B cell (primary cell): ENCODE results near the gene PPP2R5C. TPM values are rescaled to one million over a fixed set of nuclear protein-coding genes. Genes with fewer than 3 reads are reported as not detected.

Source experiments
- ATAC-seq: fragments of 200-7000 bp; cut with Tn5 transposase; one replicate; pipeline ENCODE4 v1.10.0; 2021; ENCODE audit warnings: low read depth, mild to moderate bottlenecking, moderate number of reproducible peaks, moderate library complexity
- CTCF ChIA-PET: fragments of 350-600 bp; sonication (Branson Sonifier 250); formaldehyde crosslinking; loops from one replicate; lab custom pipeline; 2021; ENCODE audit warnings: antibody characterized with exemption, inconsistent platforms; lab: Charles Lee
- POLR2A ChIA-PET: fragments of 350-600 bp; sonication (Branson Sonifier 250); formaldehyde crosslinking; loops from one replicate; lab custom pipeline; 2021; ENCODE audit warnings: antibody characterized with exemption; lab: Charles Lee
- DNase-seq: peaks from one replicate; pipeline ENCODE4 v3.0.0; 2013
- H2AFZ ChIP-seq: 2 replicates; pipeline ENCODE4 v1.6.1; 2012; ENCODE audit warnings: mild to moderate bottlenecking, low read depth, low read length; ENCODE audit not compliant: insufficient read depth, poor library complexity, severe bottlenecking
- H3K27ac ChIP-seq, 2 donors: 1 replicate in 1 of 2; 2 replicates in 1 of 2; pipeline ENCODE4 v1.5.1; 2012 to 2013; ENCODE audit warnings: low read length in 2 of 2, mild to moderate bottlenecking in 2 of 2, moderate library complexity in 1 of 2
- H3K27me3 ChIP-seq, 4 experiments: fragments of 200-600 bp in 1 of 4; sonication (generic) in 1 of 4; replicated peaks in 1 of 4; 1 replicate in 2 of 4; 2 replicates in 2 of 4; pipeline versions ENCODE4 v1.6.1 to v1.7.0; 2013 to 2016; ENCODE audit warnings: low read length in 3 of 4, mild to moderate bottlenecking in 2 of 4, mixed read lengths in 1 of 4, moderate library complexity in 1 of 4; ENCODE audit not compliant: insufficient read depth in 4 of 4, control insufficient read depth in 3 of 4; ENCODE audit errors: control extremely low read depth in 1 of 4
- H3K36me3 ChIP-seq, 2 experiments: replicated peaks in 1 of 2; 1 replicate in 1 of 2; 2 replicates in 1 of 2; pipeline versions ENCODE4 v1.6.1 to v1.7.1; 2013; ENCODE audit warnings: low read length in 1 of 2; ENCODE audit not compliant: insufficient read depth in 2 of 2, control insufficient read depth in 1 of 2; ENCODE audit errors: control extremely low read depth in 1 of 2, extremely low read depth in 1 of 2
- H3K4me1 ChIP-seq, 2 donors: fragments of 200-600 bp in 1 of 2; sonication (generic) in 1 of 2; 1 replicate in 1 of 2; 2 replicates in 1 of 2; pipeline versions ENCODE4 v1.5.1 to v1.6.1; 2013 to 2017; ENCODE audit warnings: low read length in 2 of 2; ENCODE audit not compliant: control insufficient read depth in 2 of 2, insufficient read depth in 2 of 2
- H3K4me2 ChIP-seq: replicated peaks from 2 replicates; pipeline ENCODE3; 2012; ENCODE audit warnings: mild to moderate bottlenecking, low read depth, low read length; ENCODE audit not compliant: poor library complexity, severe bottlenecking
- H3K4me3 ChIP-seq, 5 experiments: fragments of 200-600 bp in 1 of 5; sonication (generic) in 1 of 5; 1 replicate in 3 of 5; 2 replicates in 2 of 5; pipeline versions ENCODE4 v1.5.1 to v1.7.0; 2011 to 2016; ENCODE audit warnings: low read length in 4 of 5, mild to moderate bottlenecking in 4 of 5, low read depth in 2 of 5, control low read depth in 1 of 5, moderate library complexity in 1 of 5; ENCODE audit not compliant: insufficient read depth in 1 of 5; ENCODE audit errors: control extremely low read depth in 1 of 5, extremely low read depth in 1 of 5
- H3K79me2 ChIP-seq: fragments of 200-600 bp; sonication (generic); one replicate; pipeline ENCODE4 v1.6.0; 2016; ENCODE audit warnings: low read length; ENCODE audit not compliant: control insufficient read depth, insufficient read depth
- H3K9ac ChIP-seq: fragments of 200-600 bp; sonication (generic); 2 replicates; pipeline ENCODE4 v1.6.1; 2017; ENCODE audit warnings: mild to moderate bottlenecking, low read length, moderate library complexity
- H3K9me3 ChIP-seq, 3 donors: one replicate each; pipeline versions ENCODE4 v1.6.1 to v1.7.1; 2013; ENCODE audit warnings: low read length in 2 of 3; ENCODE audit not compliant: control insufficient read depth in 2 of 3, insufficient read depth in 1 of 3; ENCODE audit errors: control extremely low read depth in 1 of 3
- H4K20me1 ChIP-seq: 2 replicates; pipeline ENCODE4 v1.6.0; 2012; ENCODE audit warnings: mild to moderate bottlenecking, low read length; ENCODE audit not compliant: insufficient read depth, control insufficient read depth, poor library complexity, severe bottlenecking
- H3K27ac Mint-ChIP-seq: one replicate; pipeline ENCODE4 v1.8.0; 2021; ENCODE audit warnings: mixed read lengths
- H3K27me3 Mint-ChIP-seq: one replicate; pipeline ENCODE4 v1.8.0; 2021; ENCODE audit warnings: mixed read lengths
- H3K4me1 Mint-ChIP-seq: one replicate; pipeline ENCODE4 v1.8.0; 2021; ENCODE audit warnings: mixed read lengths
- H3K4me3 Mint-ChIP-seq: one replicate; pipeline ENCODE4 v1.8.0; 2021; ENCODE audit warnings: mixed read lengths
- H3K9me3 Mint-ChIP-seq: one replicate; pipeline ENCODE4 v1.8.0; 2022; ENCODE audit warnings: mixed read lengths; ENCODE audit not compliant: insufficient read depth
- EZH2 ChIP-seq: IDR thresholded peaks from 2 replicates; pipeline ENCODE4 v1.6.1; 2012; ENCODE audit warnings: borderline replicate concordance, low read depth, mild to moderate bottlenecking, moderate library complexity, low read length; ENCODE audit not compliant: insufficient read depth, poor library complexity, severe bottlenecking
- WGBS: methylation state at CpG from one replicate; pipeline ENCODE4 v1.1.5; 2013; ENCODE audit warnings: missing lambda C conversion rate; ENCODE audit not compliant: insufficient coverage; 5-methylcytosine and 5-hydroxymethylcytosine counted together
- intact Hi-C: fragments of 100-400 bp; cut with micrococcal nuclease; formaldehyde crosslinking; loops from one replicate; pipeline ENCODE4 v1.10.0; 2022
- polyA plus RNA-seq: library from polyadenylated mRNA; depleted of rRNA; stranded (reverse); fragments of >200 nt; gene quantifications from 2 replicates; pipeline ENCODE4 v1.2.3, GENCODE V29; 2012
- total RNA-seq, 2 donors: library from RNA; stranded (reverse); fragments of 120-200 nt in 1 of 2; gene quantifications; 1 replicate in 1 of 2; 2 replicates in 1 of 2; pipeline versions ENCODE4 v1.2.3 to v1.2.4, GENCODE V29; 2013 to 2022
- TF ChIP-seq, protein P1 (sequence below): fragments of 200-600 bp; IDR thresholded peaks from one replicate; pipeline ENCODE4 v1.8.0; 2022; ENCODE audit warnings: antibody characterized with exemption, mild to moderate bottlenecking

The PPP2R5C gene
- total and polyA plus RNA-seq, 2 donors (not counting 1 experiment from before 2014, with no cell fraction given): 91.7 to 330 TPM

DNA sequence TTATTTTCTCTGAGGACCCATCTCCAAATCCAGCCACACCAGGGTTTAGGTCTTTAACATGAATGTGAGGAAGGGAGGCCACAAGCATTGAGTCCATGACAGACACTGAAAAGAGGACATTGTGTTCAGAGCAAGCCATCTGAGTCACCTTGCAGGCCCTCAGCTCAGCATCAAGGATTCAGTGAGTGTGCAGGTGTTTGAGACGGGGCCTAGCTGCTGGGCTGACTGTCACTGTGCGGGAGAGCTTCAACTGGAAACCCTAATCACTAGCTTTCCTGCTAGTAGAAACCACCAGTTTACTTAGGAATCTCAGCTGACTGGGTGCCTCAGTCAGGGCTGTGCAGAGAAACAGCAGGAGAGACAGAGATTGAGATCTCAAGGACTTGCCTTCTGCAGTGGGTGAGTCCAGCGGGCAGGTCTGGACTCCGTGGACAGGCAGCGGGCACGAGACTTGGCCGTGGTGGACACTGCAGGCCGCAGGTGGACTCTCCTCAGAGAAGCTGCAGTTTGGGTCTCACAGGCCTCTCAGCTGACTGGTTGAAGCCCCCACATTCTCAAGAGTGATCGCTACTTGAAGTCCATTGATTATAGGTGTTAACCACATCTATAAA lies 116.8 kb downstream of the PPP2R5C start:
- DNase-seq: no peak
- H3K4me1 ChIP-seq: peaks cover 51 to 58% of the 10 kb centered on the region in 2 donors
- intact Hi-C loops: loop anchor here (5.0 kb wide), 1 partner anchor 209 kb away; the partner anchor contains the start of gene HSP90AA1
- ChIA-PET CTCF (interaction anchor here (0.8 to 5.3 kb wide), 4 partner anchors 13 to 118 kb away, joined by 3 to 31 read pairs (median 4); no protein-coding TSS in a partner anchor), POLR2A (interaction anchor here (1.0 to 1.1 kb wide), 2 partner anchors 34 to 69 kb away, joined by 3 read pairs; no protein-coding TSS in a partner anchor)
- 89% methylated on average over 8 of the region's 9 CpGs for WGBS
- H3K4me2 ChIP-seq: no peak overlapping the region
- Mint-ChIP-seq H3K27me3 (no peaks in the 10 kb centered on the region), H3K27ac (peak overlapping the region; percentile 72), H3K4me1 (peaks cover 68% of the 10 kb centered on the region), H3K9me3 (no peaks in the 10 kb centered on the region), H3K4me3 (peak overlapping the region; percentile 54)
- no peak for ATAC-seq
- peaks cover 88% of the 10 kb centered on the region for H3K79me2 ChIP-seq
- TF ChIP-seq, protein P1, sequence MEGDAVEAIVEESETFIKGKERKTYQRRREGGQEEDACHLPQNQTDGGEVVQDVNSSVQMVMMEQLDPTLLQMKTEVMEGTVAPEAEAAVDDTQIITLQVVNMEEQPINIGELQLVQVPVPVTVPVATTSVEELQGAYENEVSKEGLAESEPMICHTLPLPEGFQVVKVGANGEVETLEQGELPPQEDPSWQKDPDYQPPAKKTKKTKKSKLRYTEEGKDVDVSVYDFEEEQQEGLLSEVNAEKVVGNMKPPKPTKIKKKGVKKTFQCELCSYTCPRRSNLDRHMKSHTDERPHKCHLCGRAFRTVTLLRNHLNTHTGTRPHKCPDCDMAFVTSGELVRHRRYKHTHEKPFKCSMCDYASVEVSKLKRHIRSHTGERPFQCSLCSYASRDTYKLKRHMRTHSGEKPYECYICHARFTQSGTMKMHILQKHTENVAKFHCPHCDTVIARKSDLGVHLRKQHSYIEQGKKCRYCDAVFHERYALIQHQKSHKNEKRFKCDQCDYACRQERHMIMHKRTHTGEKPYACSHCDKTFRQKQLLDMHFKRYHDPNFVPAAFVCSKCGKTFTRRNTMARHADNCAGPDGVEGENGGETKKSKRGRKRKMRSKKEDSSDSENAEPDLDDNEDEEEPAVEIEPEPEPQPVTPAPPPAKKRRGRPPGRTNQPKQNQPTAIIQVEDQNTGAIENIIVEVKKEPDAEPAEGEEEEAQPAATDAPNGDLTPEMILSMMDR: no peak
- TF ChIP-seq EZH2: no peak
- peaks cover 0 to 46% of the 10 kb centered on the region in 2 experiments for H3K36me3 ChIP-seq
- H3K4me3 ChIP-seq: no peak overlapping the region
- H3K27me3 ChIP-seq: no peaks in the 10 kb centered on the region
- no peak overlapping the region for H2AFZ ChIP-seq
- H3K9ac ChIP-seq: no peak overlapping the region
- H3K27ac ChIP-seq: peak overlapping the region; percentile 94 to 96
- peaks cover 48% of the 10 kb centered on the region for H4K20me1 ChIP-seq
- H3K9me3 ChIP-seq: peaks cover 0 to 4% (median 0%) of the 10 kb centered on the region in 3 donors
